ENCODE data around the gene LMAN1.

The LMAN1 gene

GRCh38 chr18:59358712-59359575 lies at the start of gene LMAN1:
Gene LMAN1 (minus strand): TSS chr18:59359265. CDS start chr18:59359244, 21 bp downstream.
- peak; percentile 83 to 94 (median 86) for DNase-seq (ENCODE audit: low read depth in 3 of 3)

- DNase-seq (ENCODE audit: low read depth in 3 of 3): peak; percentile 38 to 58 (median 42)
Observed at GRCh38 chr18:59402432-59403090, 43.5 kb upstream of the LMAN1 start.

DNA sequence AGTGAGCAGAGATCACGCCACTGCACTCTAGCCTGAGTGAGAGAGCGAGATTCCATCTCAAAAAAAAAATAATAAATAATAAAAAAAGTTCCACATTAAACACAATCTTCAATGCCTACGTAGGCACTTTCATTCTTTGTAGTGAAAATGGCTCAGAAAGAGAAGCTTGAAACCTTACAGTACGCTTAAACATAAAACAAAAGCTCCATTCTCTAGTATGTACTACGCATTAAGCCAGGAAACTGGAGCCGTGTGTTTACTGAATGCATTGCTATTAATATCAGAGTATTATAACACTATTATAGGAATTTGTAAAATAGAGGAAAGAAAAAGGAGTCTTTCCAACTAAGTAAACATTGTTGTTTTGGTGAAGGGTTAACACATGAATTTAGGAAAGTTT lies 41.3 kb upstream of the LMAN1 start:
- DNase-seq (ENCODE audit: low read depth in 3 of 3): no peak

GRCh38 chr18:59395226-59396175 lies 36.4 kb upstream of the LMAN1 start:
- no peak for DNase-seq (ENCODE audit: low read depth in 3 of 3)

DNA sequence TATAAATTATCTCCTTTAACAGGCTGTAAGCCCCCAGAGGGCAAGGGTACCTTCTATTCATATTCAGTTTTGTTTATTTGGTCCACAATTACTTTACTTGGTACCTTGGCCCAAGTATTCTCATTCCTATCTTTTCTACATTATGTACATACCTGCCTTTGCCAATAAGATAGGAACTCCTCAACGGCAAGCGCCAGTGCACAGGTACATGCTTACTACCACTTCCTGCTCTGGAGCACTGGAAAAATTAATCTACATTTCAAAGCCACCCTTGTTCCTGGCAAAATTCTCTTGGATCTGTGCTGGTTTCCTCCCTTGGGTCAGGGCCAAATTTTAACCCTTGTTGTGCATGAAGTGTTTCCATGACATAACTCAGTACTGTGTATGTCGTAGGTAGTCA lies 34.3 kb upstream of the LMAN1 start:
- no peak for DNase-seq (ENCODE audit: low read depth in 3 of 3)

GRCh38 chr18:59388817-59389216 lies 29.8 kb upstream of the LMAN1 start:
- no peak for DNase-seq (ENCODE audit: low read depth in 3 of 3)

- DNase-seq (ENCODE audit: low read depth in 3 of 3): no peak
Observed at GRCh38 chr18:59387687-59388565, 28.9 kb upstream of the LMAN1 start.

GRCh38 chr18:59386909-59387686 lies 28.0 kb upstream of the LMAN1 start:
- DNase-seq (ENCODE audit: low read depth in 3 of 3): no peak

GRCh38 chr18:59385191-59385590 lies 26.1 kb upstream of the LMAN1 start:
- DNase-seq (ENCODE audit: low read depth in 3 of 3): no peak

DNA sequence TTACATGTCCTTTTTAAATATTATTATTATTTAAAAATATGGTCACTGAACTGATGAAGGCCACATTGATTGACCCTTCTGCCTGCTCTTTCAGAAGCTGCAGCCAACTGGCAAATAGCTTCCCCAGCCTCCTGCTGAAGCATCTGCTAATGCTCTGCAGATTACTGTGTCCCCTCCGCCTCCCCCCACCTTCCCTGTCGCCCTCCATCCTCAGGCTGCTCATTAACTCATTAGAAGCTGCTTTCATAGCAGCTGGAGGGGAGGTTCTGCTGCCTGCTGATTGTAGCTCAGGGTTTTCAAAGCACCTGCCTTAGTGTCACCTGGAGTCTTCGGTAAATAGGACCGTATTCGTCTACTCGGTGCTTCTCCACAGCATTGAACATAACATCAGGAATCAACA lies 24.8 kb upstream of the LMAN1 start:
- no peak for DNase-seq (ENCODE audit: low read depth in 3 of 3)

DNA sequence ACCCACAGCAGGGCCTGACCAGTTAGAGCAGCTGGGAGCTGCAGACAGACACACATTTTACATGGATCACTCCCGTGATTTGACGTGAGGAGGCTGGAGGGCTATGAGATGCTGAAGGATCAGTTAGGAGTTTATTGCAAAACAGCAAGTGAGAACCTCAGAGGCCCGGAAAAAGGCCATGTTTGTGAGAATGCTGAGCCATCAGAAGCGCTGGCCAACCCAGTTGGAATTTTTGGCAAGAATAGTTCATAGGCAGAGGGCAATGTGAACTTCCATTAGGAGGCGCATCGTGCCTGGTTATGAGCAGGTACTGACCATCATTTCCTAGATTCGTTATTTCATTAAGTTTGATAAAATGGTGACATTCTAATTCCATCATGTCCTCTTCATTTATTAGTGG lies 23.3 kb upstream of the LMAN1 start:
- DNase-seq (ENCODE audit: low read depth in 3 of 3): no peak

- DNase-seq (ENCODE audit: low read depth in 3 of 3): no peak
Observed at GRCh38 chr18:59381949-59382348, 22.9 kb upstream of the LMAN1 start.

GRCh38 chr18:59380706-59381105 lies 21.6 kb upstream of the LMAN1 start:
- DNase-seq (ENCODE audit: low read depth in 3 of 3): no peak

GRCh38 chr18:59379772-59380522 lies 20.9 kb upstream of the LMAN1 start:
- no peak for DNase-seq (ENCODE audit: low read depth in 3 of 3)

DNA sequence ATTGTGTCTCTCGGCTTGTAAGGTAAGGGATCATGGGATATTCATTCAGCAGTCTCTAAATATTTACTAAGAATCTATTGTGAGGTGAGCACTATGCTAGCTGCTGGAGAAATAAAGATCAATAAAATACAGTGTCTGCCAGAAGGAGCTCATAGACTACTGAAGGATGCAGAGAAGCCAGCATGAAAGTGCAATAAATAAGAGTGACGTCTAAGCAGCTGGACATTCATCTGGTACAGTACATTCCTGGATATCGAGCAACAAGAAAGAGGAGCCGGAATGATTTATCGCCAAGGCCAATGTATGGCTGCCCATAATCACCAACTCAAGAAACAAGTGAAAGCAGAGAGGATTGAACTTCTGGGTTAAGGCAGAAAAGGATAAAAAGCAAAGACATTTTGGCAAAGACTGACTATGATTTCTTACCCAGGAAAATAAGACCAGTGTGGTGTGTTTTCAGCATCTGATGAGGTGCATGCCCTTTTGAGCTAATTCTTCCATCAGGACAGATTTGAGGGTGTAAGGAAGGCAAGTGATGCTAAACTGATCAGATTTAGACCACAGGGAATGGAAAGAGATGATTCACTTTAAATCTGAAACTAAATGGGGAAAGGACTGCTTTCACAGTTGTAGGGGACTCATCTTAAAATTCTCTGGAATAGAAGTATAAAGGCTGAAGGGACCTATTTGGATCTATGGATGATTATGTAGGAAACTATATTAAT lies 18.7 kb upstream of the LMAN1 start:
- no peak for DNase-seq (ENCODE audit: low read depth in 3 of 3)

DNA sequence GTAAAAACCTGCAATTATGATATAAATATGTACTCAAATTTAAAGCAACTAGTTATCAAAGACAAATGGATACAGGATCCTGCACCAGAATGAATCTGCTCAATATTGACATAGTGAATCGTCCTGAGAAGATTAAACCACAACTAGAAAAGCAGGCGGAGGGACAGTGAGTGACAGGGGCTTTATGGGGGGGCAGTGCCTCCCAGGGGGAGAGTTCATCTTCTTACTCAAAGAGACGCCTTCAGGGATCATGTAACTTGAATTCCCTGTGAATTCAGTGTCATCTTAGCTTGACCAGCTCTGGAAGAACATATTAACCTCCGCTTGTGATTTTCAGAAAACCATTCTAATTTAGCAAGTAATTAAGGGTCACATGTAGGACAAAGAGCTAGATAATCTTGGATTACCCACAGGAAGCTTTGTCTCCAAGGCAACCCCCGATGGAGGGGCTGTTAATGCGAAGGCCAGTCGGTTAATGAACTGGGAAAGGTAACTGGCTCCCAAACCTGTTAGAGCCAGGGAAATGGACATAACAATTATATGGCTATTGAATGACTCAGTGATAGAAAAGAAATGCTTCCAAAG lies 17.4 kb upstream of the LMAN1 start:
- DNase-seq (ENCODE audit: low read depth in 3 of 3): no peak

DNA sequence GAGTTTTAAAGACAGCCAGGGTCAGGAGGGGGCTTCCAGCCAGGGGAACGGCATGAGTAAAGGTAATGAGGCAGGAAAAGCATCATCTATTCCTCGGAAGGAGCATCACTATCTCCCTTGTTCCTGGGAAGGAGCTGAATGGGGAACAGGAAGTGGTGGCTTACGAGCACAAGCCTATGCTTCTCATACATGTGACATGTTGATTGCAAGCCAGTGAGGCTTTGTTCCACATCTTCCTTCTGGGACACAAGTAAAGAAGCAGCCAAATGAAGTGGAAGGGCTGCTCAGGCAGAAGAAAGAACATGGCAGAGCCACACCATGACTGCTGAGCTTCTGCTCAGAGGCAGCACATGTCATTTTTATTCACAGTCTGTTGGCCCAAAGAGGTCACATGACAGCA lies 15.1 kb upstream of the LMAN1 start:
- no peak for DNase-seq (ENCODE audit: low read depth in 3 of 3)

GRCh38 chr18:59372975-59373374 lies 13.9 kb upstream of the LMAN1 start:
- no peak for DNase-seq (ENCODE audit: low read depth in 3 of 3)
